ENCODE data around the gene CYREN. TPM values are rescaled to one million over a fixed set of nuclear protein-coding genes. Genes with fewer than 3 reads are reported as not detected.
"Not testable (repeated sequence)": the region's sequence is repeated elsewhere in the genome, so short reads cannot be mapped to it uniquely, and the experiment has no call there.

Gene CYREN
- total and polyA plus RNA-seq, 9 of the 15 experiments (the other 6 are each of a cell fraction or from before 2014, with no cell fraction given): 13.9 to 108 (median 88.8) TPM

- peak overlapping the region; percentile 95 for H3K27ac ChIP-seq (ENCODE audit: extremely low read depth, low read depth, low read length)
- H3K9ac ChIP-seq (ENCODE audit: insufficient read depth in 1 of 2, low read depth in 2 of 2, low read length in 2 of 2): peak overlapping the region; percentile 96 to 100
- peak overlapping the region; percentile 93 for H2AFZ ChIP-seq (ENCODE audit: low read depth, low read length)
- H4K20me1 ChIP-seq (replicated peaks; ENCODE audit: control insufficient read depth, insufficient read depth, low read length); in situ Hi-C loops (cut with MboI); H3K27me3 ChIP-seq (ENCODE audit: control insufficient read depth in 2 of 2, insufficient read depth in 2 of 2, low read length in 2 of 2); DNase-seq (ENCODE audit: extremely low read depth in 1 of 4, low spot score in 3 of 4); ATAC-seq; FAIRE-seq; H3K9me1 ChIP-seq (ENCODE audit: control insufficient read depth, insufficient read depth, low read length); H3K9me3 ChIP-seq (replicated peaks; ENCODE audit: control insufficient read depth, insufficient read depth, low read depth, low read length); TF ChIP-seq NR2C2 (CRISPR knock-in tag; IDR thresholded peaks at IDR 0.05): not testable (repeated sequence)
- peaks cover 33% of the 10 kb centered on the region for H3K79me2 ChIP-seq (ENCODE audit: control insufficient read depth, insufficient read depth, low read length)
- ChIA-PET CTCF (ENCODE audit: low intra/inter-chr PET ratio) (interaction anchor here (0.7 kb wide), 1 partner anchor 539 kb away, joined by 3 read pairs; no protein-coding TSS in a partner anchor), POLR2A (interaction anchor here (0.5 to 1.8 kb wide), 14 partner anchors 9 to 552 kb away, joined by 3 to 10 read pairs (median 3); partner anchors contain the start of gene BPGM)
- intact Hi-C loops (cut with micrococcal nuclease): loop anchor here (1.0 to 10.0 kb wide), 5 partner anchors 217 to 539 kb away; partner anchors contain the start of gene BPGM
- H3K36me3 ChIP-seq (ENCODE audit: control insufficient read depth, insufficient read depth, low read length): peaks cover 29% of the 10 kb centered on the region
- peak overlapping the region; percentile 88 for H3K4me2 ChIP-seq (ENCODE audit: insufficient read depth, low read length)
- peak overlapping the region; percentile 83 for H3K4me3 ChIP-seq
- peaks cover 15 to 30% of the 10 kb centered on the region in 2 experiments; a peak in 4 of 5 replicates for H3K4me1 ChIP-seq (replicated peaks in 1 of 2; ENCODE audit: control insufficient read depth in 2 of 2, insufficient read depth in 2 of 2, low read length in 2 of 2)
- TSS peak; percentile 94 for BruUV-seq (replicated peaks)
- 38% methylated on average over 12 of the region's 12 CpGs for WGBS (ENCODE audit: insufficient coverage, low coverage, missing lambda C conversion rate)
- TF ChIP-seq ADNP (tag; IDR thresholded peaks at IDR 0.05) (peak; percentile 32; the same call in 1 of the 2 replicates), POLR2H (tag; IDR thresholded peaks at IDR 0.05; ENCODE audit: low read depth) (peak; percentile 30; the same call in 1 of the 2 replicates), ZNF449 (CRISPR knock-in tag; IDR thresholded peaks at IDR 0.05) (0 out of 2 replicates have a peak, but pooled peaks have one; percentile 22), ZNF766 (CRISPR knock-in tag; conservative IDR thresholded peaks at IDR 0.05) (0 out of 2 replicates have a peak, but pooled peaks have one; percentile 31), MBD1 (CRISPR knock-in tag; IDR thresholded peaks at IDR 0.05) (peak; percentile 78; the same call in 1 of the 2 replicates), ESRRB (CRISPR knock-in tag; IDR thresholded peaks at IDR 0.05; ENCODE audit: borderline replicate concordance) (0 out of 2 replicates have a peak, but pooled peaks have one; percentile 57), ZNF146 (CRISPR knock-in tag; IDR thresholded peaks at IDR 0.05; ENCODE audit: unreplicated experiment) (peak; percentile 2), NR2C2 (tag; IDR thresholded peaks at IDR 0.05) (peak; percentile 90), GTF2E2 (tag; IDR thresholded peaks at IDR 0.05) (peak; percentile 20; the same call in 1 of the 2 replicates), MIER1 (IDR thresholded peaks at IDR 0.05; ENCODE audit: low read depth) (0 out of 2 replicates have a peak, but pooled peaks have one; percentile 30), ZNF41 (CRISPR knock-in tag; conservative IDR thresholded peaks at IDR 0.05) (0 out of 2 replicates have a peak, but pooled peaks have one; percentile 36)
Observed at GRCh38 chr7:135170998-135171481, 533 bp upstream of the CYREN start.
